WTC11 (cell line): ENCODE data around the gene MICU2. TPM values are rescaled to one million over a fixed set of nuclear protein-coding genes. Genes with fewer than 3 reads are reported as not detected.

ENCODE experiments used
- ATF2 ChIP-seq: sonication (generic); formaldehyde crosslinking; IDR thresholded peaks from 2 replicates; pipeline ENCODE4 v1.8.1; 2022; ENCODE audit warnings: low read depth, missing genetic modification reagents, borderline replicate concordance
- ATF6 ChIP-seq: sonication (generic); formaldehyde crosslinking; IDR thresholded peaks from 2 replicates; pipeline ENCODE4 v1.8.1; 2023; ENCODE audit warnings: mild to moderate bottlenecking, missing genetic modification reagents
- CDX4 ChIP-seq: fragments of 250-450 bp; sonication (Bioruptor Pico); IDR thresholded peaks from 2 replicates; pipeline ENCODE4 v1.9.0; 2021; ENCODE audit warnings: moderate library complexity, mild to moderate bottlenecking, inconsistent platforms, borderline replicate concordance
- CTCF ChIP-seq: fragments of 200-600 bp; IDR thresholded peaks from 2 replicates; pipeline ENCODE4 v1.8.0; 2022; ENCODE audit warnings: antibody characterized with exemption
- E2F1 ChIP-seq: sonication (generic); formaldehyde crosslinking; IDR thresholded peaks from 2 replicates; pipeline ENCODE4 v1.8.0; 2022; ENCODE audit warnings: mild to moderate bottlenecking, missing genetic modification reagents
- FOXJ3 ChIP-seq: sonication (generic); formaldehyde crosslinking; IDR thresholded peaks from 2 replicates; pipeline ENCODE4 v1.9.0; 2021; ENCODE audit warnings: missing genetic modification reagents, mild to moderate bottlenecking, borderline replicate concordance
- HMGXB4 ChIP-seq: sonication (generic); formaldehyde crosslinking; IDR thresholded peaks from 2 replicates; pipeline ENCODE4 v1.8.1; 2023; ENCODE audit warnings: mild to moderate bottlenecking, moderate library complexity, missing genetic modification reagents
- IRF1 ChIP-seq: sonication (generic); formaldehyde crosslinking; IDR thresholded peaks from 2 replicates; pipeline ENCODE4 v1.8.0; 2023; ENCODE audit warnings: missing genetic modification reagents
- KAT7 ChIP-seq: sonication (generic); formaldehyde crosslinking; IDR thresholded peaks from 2 replicates; pipeline ENCODE4 v1.8.1; 2023; ENCODE audit warnings: missing genetic modification reagents, mild to moderate bottlenecking, borderline replicate concordance
- NFATC4 ChIP-seq: fragments of 250-450 bp; sonication (Bioruptor Pico); IDR thresholded peaks from 2 replicates; pipeline ENCODE4 v1.9.0; 2021; ENCODE audit warnings: mild to moderate bottlenecking
- NFYB ChIP-seq: sonication (generic); formaldehyde crosslinking; conservative IDR thresholded peaks from 2 replicates; pipeline ENCODE4 v1.8.0; 2022; ENCODE audit warnings: low read depth, missing genetic modification reagents
- OVOL2 ChIP-seq: fragments of 250-450 bp; sonication (Bioruptor Pico); IDR thresholded peaks from 2 replicates; pipeline ENCODE4 v1.9.0; 2021; ENCODE audit warnings: mild to moderate bottlenecking, borderline replicate concordance
- RELA ChIP-seq: sonication (generic); formaldehyde crosslinking; IDR thresholded peaks from 2 replicates; pipeline ENCODE4 v1.8.1; 2022; ENCODE audit warnings: missing genetic modification reagents, mild to moderate bottlenecking, borderline replicate concordance
- SP1 ChIP-seq: sonication (generic); formaldehyde crosslinking; conservative IDR thresholded peaks from 2 replicates; pipeline ENCODE4 v1.8.1; 2022; ENCODE audit warnings: missing genetic modification reagents
- USF2 ChIP-seq: sonication (generic); formaldehyde crosslinking; IDR thresholded peaks from 2 replicates; pipeline ENCODE4 v1.8.1; 2023; ENCODE audit warnings: mild to moderate bottlenecking, missing genetic modification reagents, moderate library complexity
- ZNF121 ChIP-seq: sonication (generic); formaldehyde crosslinking; IDR thresholded peaks from 2 replicates; pipeline ENCODE4 v1.8.0; 2023; ENCODE audit warnings: missing genetic modification reagents
- ZNF232 ChIP-seq: sonication (generic); formaldehyde crosslinking; IDR thresholded peaks from 2 replicates; pipeline ENCODE4 v1.8.0; 2022; ENCODE audit warnings: mild to moderate bottlenecking, missing genetic modification reagents
- ZNF423 ChIP-seq: fragments of 250-450 bp; sonication (Bioruptor Pico); IDR thresholded peaks from 2 replicates; pipeline ENCODE4 v2.1.2; 2022; ENCODE audit warnings: mild to moderate bottlenecking, moderate library complexity
- ZNF425 ChIP-seq: fragments of 250-450 bp; sonication (Bioruptor Pico); conservative IDR thresholded peaks from 2 replicates; pipeline ENCODE4 v1.9.0; 2021; ENCODE audit warnings: mild to moderate bottlenecking
- ZNF512 ChIP-seq: sonication (generic); formaldehyde crosslinking; IDR thresholded peaks from 2 replicates; pipeline ENCODE4 v1.8.1; 2022; ENCODE audit warnings: missing genetic modification reagents, borderline replicate concordance
- ZNF671 ChIP-seq: fragments of 250-450 bp; sonication (Bioruptor Pico); IDR thresholded peaks from 2 replicates; pipeline ENCODE4 v1.8.0; 2021; ENCODE audit warnings: mild to moderate bottlenecking
- total RNA-seq: library from RNA; stranded (reverse); gene quantifications from 3 replicates; pipeline ENCODE4 v1.2.3, GENCODE V29; 2021

MICU2 gene
- total RNA-seq, 1 experiment from 2014 or later: 33.8 TPM

GRCh38 chr13:21603531-21604448, at the start of gene MICU2 (continued):
- TF ChIP-seq ATF6 (CRISPR knock-in tag) (no peak), NFYB (CRISPR knock-in tag) (no peak; the same call in 1 of the 2 replicates), ZNF121 (no peak), ZNF512 (CRISPR knock-in tag) (no peak), RELA (CRISPR knock-in tag) (0 out of 2 replicates have a peak, but pooled peaks have one; percentile 18), IRF1 (CRISPR knock-in tag) (no peak), FOXJ3 (CRISPR knock-in tag) (no peak), OVOL2 (no peak), USF2 (CRISPR knock-in tag) (no peak), ZNF425 (no peak), ATF2 (no peak), CDX4 (no peak), NFATC4 (no peak), ZNF423 (CRISPR knock-in tag) (peak; percentile 62), E2F1 (no peak), ZNF671 (CRISPR knock-in tag) (no peak), HMGXB4 (CRISPR knock-in tag) (peak; percentile 91), ZNF232 (no peak), KAT7 (CRISPR knock-in tag) (no peak; the same call in 1 of the 2 replicates), CTCF (no peak), SP1 (CRISPR knock-in tag) (peak; percentile 86)
